Astrocyte (in vitro differentiated cells and primary cell): ENCODE measurements around the gene RPLP2.

ENCODE experiments used
- EZH2 ChIP-seq: IDR thresholded peaks from 2 replicates; pipeline ENCODE4 v1.6.1; 2012; ENCODE audit warnings: mild to moderate bottlenecking, low read length, inconsistent platforms; ENCODE audit not compliant: insufficient read depth
- TF ChIP-seq, protein P1 (sequence below): IDR thresholded peaks from 2 replicates; pipeline ENCODE4 v1.5.1; 2011; ENCODE audit warnings: low read depth, mild to moderate bottlenecking, inconsistent platforms, low read length, moderate library complexity; ENCODE audit not compliant: insufficient read depth

DNA sequence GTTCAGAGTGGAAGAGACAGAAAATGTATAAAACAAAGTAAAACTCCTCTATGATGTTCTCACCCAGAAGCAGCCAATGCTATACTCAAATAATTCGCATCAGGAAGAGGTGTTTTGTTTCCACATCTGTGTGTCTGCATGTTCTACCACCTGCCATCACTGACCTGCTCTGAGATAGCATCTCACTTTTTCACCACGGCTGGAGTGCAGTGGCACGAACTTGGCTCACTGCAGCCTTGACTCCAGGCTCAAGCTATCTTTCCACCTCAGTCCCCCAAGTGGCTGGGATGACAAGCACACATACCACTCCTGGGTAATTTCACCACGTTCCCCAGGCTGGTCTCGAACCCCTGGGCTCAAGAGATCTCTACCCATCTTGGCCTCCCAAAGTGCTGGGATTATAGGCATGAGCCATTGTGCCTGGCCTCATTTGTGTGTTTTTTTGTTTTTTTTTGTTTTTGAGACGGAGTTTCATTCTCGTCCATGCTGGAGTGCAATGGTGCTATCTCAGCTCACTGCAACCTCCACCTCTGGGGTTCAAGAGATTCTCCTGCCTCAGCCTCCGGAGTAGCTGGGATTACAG lies 48.1 kb upstream of the RPLP2 start:
- no peak for TF ChIP-seq EZH2
- TF ChIP-seq, protein P1, sequence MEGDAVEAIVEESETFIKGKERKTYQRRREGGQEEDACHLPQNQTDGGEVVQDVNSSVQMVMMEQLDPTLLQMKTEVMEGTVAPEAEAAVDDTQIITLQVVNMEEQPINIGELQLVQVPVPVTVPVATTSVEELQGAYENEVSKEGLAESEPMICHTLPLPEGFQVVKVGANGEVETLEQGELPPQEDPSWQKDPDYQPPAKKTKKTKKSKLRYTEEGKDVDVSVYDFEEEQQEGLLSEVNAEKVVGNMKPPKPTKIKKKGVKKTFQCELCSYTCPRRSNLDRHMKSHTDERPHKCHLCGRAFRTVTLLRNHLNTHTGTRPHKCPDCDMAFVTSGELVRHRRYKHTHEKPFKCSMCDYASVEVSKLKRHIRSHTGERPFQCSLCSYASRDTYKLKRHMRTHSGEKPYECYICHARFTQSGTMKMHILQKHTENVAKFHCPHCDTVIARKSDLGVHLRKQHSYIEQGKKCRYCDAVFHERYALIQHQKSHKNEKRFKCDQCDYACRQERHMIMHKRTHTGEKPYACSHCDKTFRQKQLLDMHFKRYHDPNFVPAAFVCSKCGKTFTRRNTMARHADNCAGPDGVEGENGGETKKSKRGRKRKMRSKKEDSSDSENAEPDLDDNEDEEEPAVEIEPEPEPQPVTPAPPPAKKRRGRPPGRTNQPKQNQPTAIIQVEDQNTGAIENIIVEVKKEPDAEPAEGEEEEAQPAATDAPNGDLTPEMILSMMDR, result no peak
